Measurements from ENCODE around the gene STBD1. TPM values are rescaled to one million over a fixed set of nuclear protein-coding genes. Genes with fewer than 3 reads are reported as not detected.

The STBD1 gene
- total RNA-seq, 4 donors from 2014 or later, result 0.47 to 0.76 (median 0.55) TPM

DNA sequence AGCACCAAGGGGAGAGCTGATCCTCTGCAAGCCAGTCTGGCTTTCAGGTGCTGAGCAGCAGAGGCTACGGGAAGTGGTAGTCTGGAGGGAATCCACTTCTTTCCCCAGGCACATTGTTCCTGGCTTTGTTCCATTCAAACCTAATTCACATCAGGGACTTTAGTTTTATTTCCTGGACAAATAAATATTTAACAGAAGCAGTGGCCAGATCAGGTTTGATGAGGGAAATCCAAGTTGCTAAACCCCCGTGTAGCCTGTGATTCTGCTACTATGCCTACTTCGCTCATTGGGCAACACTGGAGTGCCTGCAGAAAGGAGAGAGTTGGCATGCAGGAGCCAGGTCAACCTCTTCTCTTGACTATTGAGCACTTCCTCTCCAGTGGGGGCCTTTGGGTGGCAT, 13.8 kb upstream of the STBD1 start:
- Histone ChIP-seq H3K27me3 (no peaks in the 10 kb centered on the region), H3K36me3 (no peaks in the 10 kb centered on the region), H3K27ac (no peak overlapping the region), H3K9me3 (no peaks in the 10 kb centered on the region), H3K4me3 (no peak overlapping the region), H3K4me1 (no peaks in the 10 kb centered on the region)
- TF ChIP-seq POLR2AphosphoS5 (IDR thresholded peaks at IDR 0.05) (no peak), CTCF (IDR thresholded peaks at IDR 0.05) (no peak)
- no peak for DNase-seq (ENCODE audit: low spot score in 2 of 2)
- 80% methylated on average over 3 of the region's 3 CpGs for WGBS

- 31% methylated on average over 2 of the region's 2 CpGs for WGBS
- TF ChIP-seq CTCF (IDR thresholded peaks at IDR 0.05), result no peak
- no peak for TF ChIP-seq EP300 (IDR thresholded peaks at IDR 0.05)
- no peak for TF ChIP-seq POLR2A (IDR thresholded peaks at IDR 0.05)
- TF ChIP-seq POLR2AphosphoS5 (IDR thresholded peaks at IDR 0.05), result no peak
- no peak overlapping the region for H3K27ac ChIP-seq
Observed at GRCh38 chr4:76293772-76294171, 12.8 kb upstream of the STBD1 start.

GRCh38 chr4:76296286-76296820, 10.2 kb upstream of the STBD1 start:
- DNase-seq (ENCODE audit: low spot score in 2 of 2), result no peak
- Histone ChIP-seq H3K27me3 (no peaks in the 10 kb centered on the region), H3K36me3 (no peaks in the 10 kb centered on the region), H3K4me1 (no peaks in the 10 kb centered on the region), H3K27ac (no peak overlapping the region), H3K4me3 (no peak overlapping the region), H3K9me3 (no peaks in the 10 kb centered on the region)
- 82% methylated on average over 3 of the region's 3 CpGs for WGBS
- TF ChIP-seq CTCF (IDR thresholded peaks at IDR 0.05) (no peak), EP300 (IDR thresholded peaks at IDR 0.05) (no peak), POLR2AphosphoS5 (IDR thresholded peaks at IDR 0.05) (no peak), POLR2A (IDR thresholded peaks at IDR 0.05) (no peak)

More at GRCh38 chr4:76293772-76294171, 12.8 kb upstream of the STBD1 start:
- Histone ChIP-seq H3K9me3 (no peaks in the 10 kb centered on the region), H3K36me3 (no peaks in the 10 kb centered on the region), H3K4me3 (no peak overlapping the region), H3K27me3 (no peaks in the 10 kb centered on the region), H3K4me1 (no peaks in the 10 kb centered on the region)
- no peak for DNase-seq (ENCODE audit: low spot score in 2 of 2)

DNA sequence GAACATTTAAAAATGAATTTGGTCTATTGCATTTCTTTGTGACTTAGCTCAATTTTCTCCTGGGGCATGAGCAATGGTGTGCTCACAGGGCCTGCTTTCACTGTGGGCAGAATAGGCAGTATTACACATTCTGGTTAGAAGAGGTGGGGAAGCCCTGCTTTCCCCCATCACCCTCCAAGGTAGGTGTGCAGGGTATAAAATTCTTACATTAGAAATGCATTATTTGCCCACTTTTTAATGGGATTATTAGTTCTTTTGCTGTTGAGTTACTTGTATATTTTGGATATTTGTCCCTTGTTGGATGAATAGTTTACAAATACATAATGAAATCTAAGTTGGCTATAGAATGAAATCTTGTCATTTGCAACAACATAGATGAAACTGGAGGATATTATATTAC, 8.3 kb upstream of the STBD1 start:
- no peaks in the 10 kb centered on the region for H3K27me3 ChIP-seq
- H3K36me3 ChIP-seq, result no peaks in the 10 kb centered on the region
- no peak overlapping the region for H3K27ac ChIP-seq
- TF ChIP-seq CTCF (IDR thresholded peaks at IDR 0.05), result no peak
- no peak for TF ChIP-seq POLR2AphosphoS5 (IDR thresholded peaks at IDR 0.05)
- TF ChIP-seq POLR2A (IDR thresholded peaks at IDR 0.05), result no peak
- no peak for TF ChIP-seq EP300 (IDR thresholded peaks at IDR 0.05)
- DNase-seq (ENCODE audit: low spot score in 2 of 2), result no peak
- no peaks in the 10 kb centered on the region for H3K4me1 ChIP-seq
- H3K4me3 ChIP-seq, result no peak overlapping the region
- no peaks in the 10 kb centered on the region for H3K9me3 ChIP-seq

DNA sequence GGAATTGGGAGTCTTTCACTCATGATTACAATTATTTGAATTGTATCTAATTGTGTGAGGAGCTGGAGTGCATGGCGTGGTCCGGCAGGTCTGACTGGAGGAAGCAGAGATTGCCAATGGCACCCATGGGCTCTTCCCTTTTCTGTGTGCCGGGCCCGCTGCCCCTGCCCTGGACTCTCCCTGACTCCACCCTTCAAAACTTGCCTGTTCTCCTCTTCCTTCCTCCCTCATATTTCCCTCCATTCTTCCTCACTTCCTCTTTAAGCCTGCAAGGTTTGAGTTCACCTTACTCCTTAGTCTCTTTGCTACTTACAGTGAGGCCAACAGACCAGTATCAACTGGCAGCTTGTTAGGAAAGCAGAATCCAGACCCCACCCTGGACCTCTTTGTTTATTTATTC, 6.5 kb upstream of the STBD1 start:
- Histone ChIP-seq H3K27me3 (no peaks in the 10 kb centered on the region), H3K9me3 (no peaks in the 10 kb centered on the region), H3K4me3 (no peak overlapping the region), H3K4me1 (no peaks in the 10 kb centered on the region), H3K36me3 (no peaks in the 10 kb centered on the region), H3K27ac (no peak overlapping the region)
- no peak for DNase-seq (ENCODE audit: low spot score in 2 of 2)
- TF ChIP-seq CTCF (IDR thresholded peaks at IDR 0.05) (no peak), POLR2AphosphoS5 (IDR thresholded peaks at IDR 0.05) (no peak), EP300 (IDR thresholded peaks at IDR 0.05) (no peak), POLR2A (IDR thresholded peaks at IDR 0.05) (no peak)
- 84% methylated on average over 4 of the region's 4 CpGs for WGBS
